Esophagus squamous epithelium (tissue), 5 donors: ENCODE results near the gene GCSH. TPM values are rescaled to one million over a fixed set of nuclear protein-coding genes. Genes with fewer than 3 reads are reported as not detected.

Experiments used
- DNase-seq: peaks from one replicate; lab custom pipeline; 2025; lab: John Stamatoyannopoulos, UW
- H3K27ac ChIP-seq, 4 donors: fragments of 200-600 bp; sonication (generic); one replicate each; pipeline ENCODE4 v1.5.1; 2016 to 2019; ENCODE audit warnings: mild to moderate bottlenecking in 1 of 4
- H3K27me3 ChIP-seq, 4 donors: fragments of 200-600 bp; sonication (generic); 1 replicate in 3 of 4; 2 replicates in 1 of 4; pipeline versions ENCODE4 v1.5.1 to v1.6.0; 2017 to 2021; ENCODE audit warnings: antibody characterized with exemption in 1 of 4
- H3K36me3 ChIP-seq, 3 donors: fragments of 200-600 bp; sonication (generic); one replicate each; pipeline ENCODE4 v1.5.1; 2016 to 2019
- H3K4me1 ChIP-seq, 3 donors: fragments of 200-600 bp; sonication (generic); one replicate each; pipeline ENCODE4 v1.5.1; 2017 to 2019
- H3K4me3 ChIP-seq, 4 donors: fragments of 200-600 bp; sonication (generic); 1 replicate in 3 of 4; 2 replicates in 1 of 4; pipeline ENCODE4 v1.5.1; 2016 to 2019; ENCODE audit warnings: mild to moderate bottlenecking in 2 of 4, moderate library complexity in 1 of 4
- H3K9me3 ChIP-seq, 3 donors: fragments of 200-600 bp; sonication (generic); one replicate each; pipeline ENCODE4 v1.5.1; 2016 to 2019
- CTCF ChIP-seq, 6 experiments: fragments of 450-650 bp in 4 of 6; fragments of 200-600 bp in 2 of 6; sonication (generic) in 2 of 6; IDR thresholded peaks; one replicate each; pipeline ENCODE4 v1.5.1; 2016 to 2019; ENCODE audit warnings: antibody characterized with exemption in 6 of 6, mild to moderate bottlenecking in 4 of 6, moderate library complexity in 4 of 6
- POLR2A ChIP-seq, 4 donors: fragments of 450-650 bp; IDR thresholded peaks; one replicate each; pipeline ENCODE4 v1.6.1; 2017; ENCODE audit warnings: antibody characterized with exemption in 4 of 4, mild to moderate bottlenecking in 4 of 4, moderate library complexity in 3 of 4
- WGBS, 2 donors: methylation state at CpG; one replicate each; pipeline ENCODE4 v1.1.5; 2018; 5-methylcytosine and 5-hydroxymethylcytosine counted together
- intact Hi-C: fragments of 100-400 bp; cut with DNase I; formaldehyde crosslinking; loops from one replicate; pipeline ENCODE4 v1.15.0; 2022
- total RNA-seq, 4 donors: library from RNA; depleted of rRNA; stranded (reverse); fragments of >200 nt; gene quantifications; one replicate each; pipeline ENCODE4 v1.1.0, GENCODE V29; 2016
- donor health status: DM: yes; HTN: yes; CAD: no.

Gene GCSH
- total RNA-seq, 4 donors from 2014 or later, result 9.7 to 18.3 (median 15.1) TPM

- WGBS, 2 donors, result 67 to 80% methylated on average over 7 to 8 of the region's 9 CpGs
- intact Hi-C loops, result no loop called here
- DNase-seq, result no peak
Observed at GRCh38 chr16:81138831-81139557, 42.8 kb upstream of the GCSH start.

GRCh38 chr16:81137754-81138153 is 41.6 kb upstream of the GCSH start:
- no peak for DNase-seq
- Histone ChIP-seq H3K4me1 (peaks cover 0 to 15% (median 3%) of the 10 kb centered on the region in 3 donors), H3K36me3 (no peaks in the 10 kb centered on the region), H3K4me3 (no peak overlapping the region), H3K27ac (no peak overlapping the region), H3K27me3 (no peaks in the 10 kb centered on the region), H3K9me3 (no peaks in the 10 kb centered on the region)
- intact Hi-C loops, result no loop called here
- 73 to 77% methylated on average over 6 to 9 of the region's 9 CpGs for WGBS, 2 donors
- TF ChIP-seq CTCF (IDR thresholded peaks at IDR 0.05), result no peak
- TF ChIP-seq POLR2A (IDR thresholded peaks at IDR 0.05), result no peak

More at GRCh38 chr16:81138831-81139557, 42.8 kb upstream of the GCSH start:
- Histone ChIP-seq H3K4me3 (no peak overlapping the region), H3K27me3 (no peaks in the 10 kb centered on the region), H3K4me1 (peaks cover 0 to 15% (median 3%) of the 10 kb centered on the region in 3 donors), H3K36me3 (no peaks in the 10 kb centered on the region), H3K9me3 (no peaks in the 10 kb centered on the region), H3K27ac (no peak overlapping the region)
- TF ChIP-seq POLR2A (IDR thresholded peaks at IDR 0.05) (no peak), CTCF (IDR thresholded peaks at IDR 0.05) (no peak)

- Histone ChIP-seq H3K36me3 (no peaks in the 10 kb centered on the region), H3K4me3 (no peak overlapping the region), H3K9me3 (no peaks in the 10 kb centered on the region), H3K4me1 (peaks cover 0 to 15% (median 3%) of the 10 kb centered on the region in 3 donors), H3K27me3 (no peaks in the 10 kb centered on the region), H3K27ac (peak overlapping the region in 1 of 4 donors; percentile 17)
- TF ChIP-seq CTCF (IDR thresholded peaks at IDR 0.05) (no peak), POLR2A (IDR thresholded peaks at IDR 0.05) (no peak)
- WGBS, 2 donors, result 47 to 51% methylated on average over 9 to 11 of the region's 12 CpGs
- DNase-seq, result no peak
- intact Hi-C loops, result no loop called here
Observed at GRCh38 chr16:81136390-81137335, 40.5 kb upstream of the GCSH start.

- no peaks in the 10 kb centered on the region for H3K27me3 ChIP-seq
- no peak for TF ChIP-seq POLR2A (IDR thresholded peaks at IDR 0.05)
- no peak for TF ChIP-seq CTCF (IDR thresholded peaks at IDR 0.05)
- H3K9me3 ChIP-seq, result no peaks in the 10 kb centered on the region
- intact Hi-C loops, result no loop called here
- DNase-seq, result no peak
- no peaks in the 10 kb centered on the region for H3K36me3 ChIP-seq
- no peak overlapping the region for H3K27ac ChIP-seq
- WGBS, 2 donors, result 73 to 90% methylated on average over 2 of the region's 6 CpGs
- H3K4me1 ChIP-seq, result no peaks in the 10 kb centered on the region
- H3K4me3 ChIP-seq, result no peak overlapping the region
Observed at GRCh38 chr16:81130126-81130525, 33.9 kb upstream of the GCSH start.
